WTC11 (cell line): ENCODE measurements around the gene NOTUM.

Experiments used
- ATF1 ChIP-seq: sonication (generic); formaldehyde crosslinking; IDR thresholded peaks from 2 replicates; pipeline ENCODE4 v1.8.1; 2023; ENCODE audit warnings: mild to moderate bottlenecking, moderate library complexity, missing genetic modification reagents
- CTCF ChIP-seq: fragments of 200-600 bp; IDR thresholded peaks from 2 replicates; pipeline ENCODE4 v1.8.0; 2022; ENCODE audit warnings: antibody characterized with exemption
- E2F4 ChIP-seq: sonication (generic); formaldehyde crosslinking; IDR thresholded peaks from 2 replicates; pipeline ENCODE4 v1.8.1; 2022; ENCODE audit warnings: low read depth, mild to moderate bottlenecking, moderate library complexity, missing genetic modification reagents, borderline replicate concordance
- FOXK1 ChIP-seq: sonication (generic); formaldehyde crosslinking; IDR thresholded peaks from 2 replicates; pipeline ENCODE4 v1.8.0; 2022; ENCODE audit warnings: mild to moderate bottlenecking, moderate library complexity, missing genetic modification reagents
- KAT7 ChIP-seq: sonication (generic); formaldehyde crosslinking; IDR thresholded peaks from 2 replicates; pipeline ENCODE4 v1.8.1; 2023; ENCODE audit warnings: missing genetic modification reagents, mild to moderate bottlenecking, borderline replicate concordance
- NR1H2 ChIP-seq: sonication (generic); formaldehyde crosslinking; IDR thresholded peaks from 2 replicates; pipeline ENCODE4 v1.9.0; 2021; ENCODE audit warnings: mild to moderate bottlenecking, moderate library complexity, missing genetic modification reagents
- PRRX2 ChIP-seq: fragments of 250-450 bp; sonication (Bioruptor Pico); IDR thresholded peaks from 2 replicates; pipeline ENCODE4 v1.8.0; 2021; ENCODE audit warnings: mild to moderate bottlenecking
- USF1 ChIP-seq: sonication (generic); formaldehyde crosslinking; IDR thresholded peaks from 2 replicates; pipeline ENCODE4 v1.8.0; 2022; ENCODE audit warnings: mild to moderate bottlenecking, missing genetic modification reagents
- ZNF317 ChIP-seq: sonication (generic); formaldehyde crosslinking; IDR thresholded peaks from 2 replicates; pipeline ENCODE4 v1.8.1; 2023; ENCODE audit warnings: low read depth, mild to moderate bottlenecking, moderate library complexity, missing genetic modification reagents, borderline replicate concordance
- ZNF512 ChIP-seq: sonication (generic); formaldehyde crosslinking; IDR thresholded peaks from 2 replicates; pipeline ENCODE4 v1.8.1; 2022; ENCODE audit warnings: missing genetic modification reagents, borderline replicate concordance
- ZNF671 ChIP-seq: fragments of 250-450 bp; sonication (Bioruptor Pico); IDR thresholded peaks from 2 replicates; pipeline ENCODE4 v1.8.0; 2021; ENCODE audit warnings: mild to moderate bottlenecking

- TF ChIP-seq NR1H2 (CRISPR knock-in tag) (no peak), ZNF671 (CRISPR knock-in tag) (no peak), CTCF (no peak), ATF1 (CRISPR knock-in tag) (no peak), E2F4 (CRISPR knock-in tag) (no peak), USF1 (CRISPR knock-in tag) (no peak), ZNF512 (no peak), PRRX2 (CRISPR knock-in tag) (no peak), KAT7 (CRISPR knock-in tag) (no peak), FOXK1 (CRISPR knock-in tag) (no peak), ZNF317 (CRISPR knock-in tag) (no peak)
Measured at GRCh38 chr17:81930142-81931125, 30.6 kb downstream of the NOTUM start.
